H1 (cell line): ENCODE results near the gene ST7L. TPM values are rescaled to one million over a fixed set of nuclear protein-coding genes. Genes with fewer than 3 reads are reported as not detected.

Source experiments
- CTCF ChIA-PET: fragments of 300-600 bp; sonication (Branson Sonifier 250); formaldehyde crosslinking; loops from one replicate; lab custom pipeline; 2021; ENCODE audit not compliant: partially characterized antibody; lab: Charles Lee
- POLR2A ChIA-PET: fragments of 300-600 bp; sonication (Branson Sonifier 250); formaldehyde crosslinking; loops from one replicate; lab custom pipeline; 2021; ENCODE audit warnings: inconsistent platforms; ENCODE audit not compliant: partially characterized antibody; lab: Charles Lee
- DNase-seq, 2 experiments: peaks; one replicate each; pipeline versions ENCODE4 v3.0.0 to v3.0.0-alpha.2; 2010 to 2022; ENCODE audit warnings: low spot score in 2 of 2, low read depth in 1 of 2, mixed read lengths in 1 of 2
- FAIRE-seq: peaks from 2 replicates; lab custom pipeline; 2011; peaks lifted over from hg19 to GRCh38; lab: Jason Lieb, UNC
- H2AFZ ChIP-seq: 2 replicates; pipeline ENCODE4 v1.8.1; 2012; ENCODE audit warnings: low read length, inconsistent platforms
- H2AK5ac ChIP-seq: 2 replicates; pipeline ENCODE4 v1.6.1; 2013; ENCODE audit warnings: low read depth, low read length
- H2BK120ac ChIP-seq: replicated peaks from 2 replicates; pipeline ENCODE3; 2013; ENCODE audit warnings: low read depth, low read length, inconsistent platforms
- H2BK12ac ChIP-seq: 2 replicates; pipeline ENCODE4 v1.6.1; 2013; ENCODE audit warnings: low read depth, low read length
- H2BK15ac ChIP-seq: 2 replicates; pipeline ENCODE4 v1.6.1; 2013; ENCODE audit warnings: low read length
- H2BK20ac ChIP-seq: 2 replicates; pipeline ENCODE4 v1.6.1; 2013; ENCODE audit warnings: low read length
- H2BK5ac ChIP-seq: 2 replicates; pipeline ENCODE4 v1.6.1; 2013; ENCODE audit warnings: low read depth, low read length
- H3K14ac ChIP-seq: 2 replicates; pipeline ENCODE4 v1.6.1; 2013; ENCODE audit warnings: inconsistent platforms; ENCODE audit not compliant: insufficient read length
- H3K18ac ChIP-seq: 2 replicates; pipeline ENCODE4 v1.6.1; 2013; ENCODE audit warnings: low read length; ENCODE audit errors: extremely low read depth
- H3K23ac ChIP-seq: 2 replicates; pipeline ENCODE4 v1.6.1; 2013; ENCODE audit warnings: inconsistent platforms; ENCODE audit not compliant: insufficient read length
- H3K23me2 ChIP-seq: 2 replicates; pipeline ENCODE4 v1.6.1; 2013; ENCODE audit warnings: low read depth, low read length
- H3K27ac ChIP-seq: 2 replicates; pipeline ENCODE4 v1.6.1; 2011; ENCODE audit warnings: low read depth, low read length, inconsistent platforms
- H3K27me3 ChIP-seq, 4 experiments: replicated peaks in 1 of 4; 1 replicate in 1 of 4; 2 replicates in 3 of 4; pipeline versions ENCODE4 v1.6.1 to v1.8.1; 2011 to 2013; ENCODE audit warnings: low read length in 3 of 4, mild to moderate bottlenecking in 3 of 4, inconsistent platforms in 2 of 4, mixed read lengths in 2 of 4, moderate library complexity in 1 of 4; ENCODE audit not compliant: control insufficient read depth in 3 of 4, insufficient read depth in 3 of 4; ENCODE audit errors: extremely low read depth in 1 of 4
- H3K36me3 ChIP-seq, 4 experiments: 2 replicates each; pipeline versions ENCODE4 v1.6.1 to v1.8.1; 2011 to 2013; ENCODE audit warnings: mild to moderate bottlenecking in 4 of 4, low read length in 3 of 4, moderate library complexity in 2 of 4, control low read depth in 1 of 4, inconsistent platforms in 1 of 4; ENCODE audit not compliant: insufficient read depth in 4 of 4, control insufficient read depth in 2 of 4
- H3K4ac ChIP-seq: replicated peaks from 2 replicates; pipeline ENCODE3; 2013; ENCODE audit warnings: low read length, low read depth, mixed read lengths, inconsistent platforms; ENCODE audit not compliant: insufficient read length
- H3K4me1 ChIP-seq, 4 experiments: replicated peaks in 1 of 4; 1 replicate in 1 of 4; 2 replicates in 3 of 4; pipeline versions ENCODE4 v1.6.1 to v1.8.1; 2011 to 2013; ENCODE audit warnings: low read length in 3 of 4, inconsistent platforms in 2 of 4, mixed read lengths in 1 of 4; ENCODE audit not compliant: insufficient read depth in 4 of 4, control insufficient read depth in 3 of 4
- H3K4me2 ChIP-seq, 2 experiments: 2 replicates each; pipeline versions ENCODE4 v1.6.1 to v1.8.1; 2011 to 2013; ENCODE audit warnings: low read depth in 2 of 2, low read length in 2 of 2, control low read depth in 1 of 2, inconsistent platforms in 1 of 2, mild to moderate bottlenecking in 1 of 2; ENCODE audit not compliant: insufficient read depth in 1 of 2
- H3K4me3 ChIP-seq, 4 experiments: fragments of 200-600, 300-600 bp in 1 of 4; sonication (generic), shearing (Covaris generic), sonication (Bioruptor Twin) in 1 of 4; 2 replicates each; pipeline versions ENCODE4 v1.5.1 to v1.8.1; 2011 to 2016; ENCODE audit warnings: low read length in 4 of 4, low read depth in 3 of 4, control low read depth in 2 of 4, inconsistent platforms in 2 of 4, mild to moderate bottlenecking in 2 of 4, mixed read lengths in 1 of 4, moderate library complexity in 1 of 4; ENCODE audit not compliant: insufficient read depth in 2 of 4; ENCODE audit errors: extremely low read depth in 1 of 4
- H3K56ac ChIP-seq: replicated peaks from 2 replicates; pipeline ENCODE3; 2013; ENCODE audit warnings: low read depth, mild to moderate bottlenecking, mixed read lengths, low read length, inconsistent platforms; ENCODE audit not compliant: insufficient read length
- H3K79me1 ChIP-seq: 2 replicates; pipeline ENCODE4 v1.6.1; 2013; ENCODE audit warnings: low read depth, low read length, control low read depth
- H3K79me2 ChIP-seq, 2 experiments: 2 replicates each; pipeline versions ENCODE4 v1.6.1 to v1.8.1; 2012 to 2013; ENCODE audit warnings: low read length in 2 of 2, mild to moderate bottlenecking in 2 of 2, inconsistent platforms in 1 of 2; ENCODE audit not compliant: insufficient read depth in 2 of 2, control insufficient read depth in 1 of 2
- H3K9ac ChIP-seq, 4 experiments: replicated peaks in 1 of 4; 1 replicate in 1 of 4; 2 replicates in 3 of 4; pipeline versions ENCODE4 v1.6.1 to v1.8.1; 2011 to 2013; ENCODE audit warnings: low read depth in 3 of 4, low read length in 3 of 4, control low read depth in 2 of 4, mild to moderate bottlenecking in 2 of 4, moderate library complexity in 2 of 4, inconsistent platforms in 1 of 4; ENCODE audit errors: extremely low read depth in 1 of 4
- H3K9me3 ChIP-seq, 2 experiments: 2 replicates each; pipeline versions ENCODE4 v1.6.1 to v1.8.1; 2012 to 2013; ENCODE audit warnings: mild to moderate bottlenecking in 2 of 2, moderate library complexity in 2 of 2, control low read depth in 1 of 2, inconsistent platforms in 1 of 2, low read depth in 1 of 2, low read length in 1 of 2, mixed read lengths in 1 of 2; ENCODE audit not compliant: insufficient read depth in 2 of 2
- H4K20me1 ChIP-seq, 2 experiments: replicated peaks in 1 of 2; 2 replicates each; pipeline versions ENCODE3 to v1.8.1; 2011 to 2013; ENCODE audit warnings: inconsistent platforms in 2 of 2, low read length in 2 of 2, mild to moderate bottlenecking in 1 of 2; ENCODE audit not compliant: insufficient read depth in 2 of 2, control insufficient read depth in 1 of 2
- H4K5ac ChIP-seq: 2 replicates; pipeline ENCODE4 v1.6.1; 2013; ENCODE audit warnings: low read length, low read depth, mixed read lengths, inconsistent platforms; ENCODE audit not compliant: insufficient read length
- H4K8ac ChIP-seq: 2 replicates; pipeline ENCODE4 v1.8.0; 2013; ENCODE audit warnings: mild to moderate bottlenecking, moderate library complexity, low read length, inconsistent platforms; ENCODE audit not compliant: insufficient read depth; ENCODE audit errors: extremely low read depth
- H4K91ac ChIP-seq: replicated peaks from 2 replicates; pipeline ENCODE3; 2013; ENCODE audit warnings: low read length, mixed read lengths, inconsistent platforms; ENCODE audit not compliant: insufficient read length
- ASH2L ChIP-seq: fragments of 200-600, 300-600 bp; sonication (generic); IDR thresholded peaks from one replicate; pipeline ENCODE4 v1.7.1; 2017; ENCODE audit warnings: low read length
- CTBP2 ChIP-seq: IDR thresholded peaks from 2 replicates; pipeline ENCODE4 v1.7.0; 2011; ENCODE audit warnings: borderline replicate concordance, mild to moderate bottlenecking, moderate library complexity, mixed read lengths, low read length; ENCODE audit not compliant: insufficient read depth, insufficient read length
- GABPA ChIP-seq: IDR thresholded peaks from 2 replicates; pipeline ENCODE4 v1.6.1; 2011; ENCODE audit warnings: mild to moderate bottlenecking, low read length, moderate library complexity, borderline replicate concordance; ENCODE audit not compliant: insufficient read depth
- JUN ChIP-seq: IDR thresholded peaks from 2 replicates; pipeline ENCODE4 v1.6.1; 2011; ENCODE audit warnings: low read depth, mild to moderate bottlenecking, improper control_type of control experiment, low read length
- POU5F1 ChIP-seq: IDR thresholded peaks from 2 replicates; pipeline ENCODE4 v1.6.1; 2011; ENCODE audit warnings: low read depth, mild to moderate bottlenecking, low read length, moderate library complexity
- SP4 ChIP-seq: IDR thresholded peaks from 2 replicates; pipeline ENCODE4 v1.6.1; 2012; ENCODE audit warnings: low read length, inconsistent platforms
- WGBS, 2 experiments: shearing (Covaris generic) in 1 of 2; methylation state at CpG; one replicate each; pipeline versions ENCODE4 v1.1.6 to v1.1.7; 2013 to 2015; ENCODE audit warnings: low lambda C conversion rate in 2 of 2, mixed read lengths in 2 of 2, inconsistent platforms in 1 of 2, low coverage in 1 of 2, missing lambda C conversion rate in 1 of 2; ENCODE audit not compliant: insufficient replicate concordance in 2 of 2, insufficient coverage in 1 of 2, insufficient read length in 1 of 2; ENCODE audit errors: extremely low coverage in 1 of 2, missing lambda C conversion rate in 1 of 2; 5-methylcytosine and 5-hydroxymethylcytosine counted together
- polyA plus RNA-seq, 7 experiments: library from polyadenylated mRNA; depleted of rRNA in 3 of 7; stranded (reverse) in 5 of 7; unstranded in 2 of 7; fragments of >200 nt in 5 of 7; fragments of 200-250 nt in 2 of 7; gene quantifications; 1 replicate in 5 of 7; 2 replicates in 1 of 7; 4 replicates in 1 of 7; pipeline versions ENCODE4 v1.2.1 to v1.2.3, GENCODE V29; 2011 to 2013; ENCODE audit warnings: missing spikeins in 2 of 7, mixed read lengths in 2 of 7
- total RNA-seq: library from RNA; stranded (reverse); fragmentation: NEBNext Ultra II Directional; extraction: Animal tissue kit (Norgen Biotek cat#: 25700); gene quantifications from 2 replicates; pipeline ENCODE4 v1.2.1, GENCODE V29; 2021
- TF ChIP-seq, protein P1 (sequence below): IDR thresholded peaks from 2 replicates; pipeline ENCODE4 v1.6.1; 2011; ENCODE audit warnings: low read length, improper control_type of control experiment
- TF ChIP-seq, protein P2 (sequence below): IDR thresholded peaks from 2 replicates; pipeline ENCODE4 v1.6.1; 2012; ENCODE audit warnings: inconsistent platforms
- TF ChIP-seq, protein P3 (sequence below), 3 experiments: IDR thresholded peaks; 1 replicate in 2 of 3; 2 replicates in 1 of 3; pipeline versions ENCODE4 v1.5.1 to v1.6.1; 2011; ENCODE audit warnings: low read length in 3 of 3, mild to moderate bottlenecking in 3 of 3, inconsistent platforms in 2 of 3, low read depth in 1 of 3, moderate library complexity in 1 of 3; ENCODE audit not compliant: insufficient read depth in 1 of 3; ENCODE audit errors: control extremely low read depth in 1 of 3

Gene ST7L
- total and polyA plus RNA-seq, 2 of the 8 experiments (the other 6 are each of a cell fraction or from before 2014, with no cell fraction given), result 9.6 to 16.2 TPM

DNA sequence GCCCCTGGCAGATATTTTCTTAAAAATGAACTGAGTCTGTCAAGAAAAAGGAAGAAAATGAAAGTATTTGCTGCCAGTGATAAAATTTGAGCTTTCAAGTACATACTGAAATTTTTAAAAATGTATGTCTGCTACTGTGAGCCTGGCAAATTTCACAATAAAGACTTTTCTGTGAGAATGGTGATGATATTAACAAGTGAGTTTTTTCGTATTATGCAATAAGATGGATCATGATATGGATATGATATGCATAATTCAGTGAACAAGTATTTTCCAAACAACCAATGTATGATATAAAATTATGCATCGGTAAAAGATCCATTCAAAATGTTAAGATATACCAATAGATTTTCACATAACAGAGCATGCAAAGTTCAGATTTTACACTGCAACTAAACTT, 15.9 kb downstream of the ST7L start:
- no peaks in the 10 kb centered on the region for H3K79me1 ChIP-seq
- H3K36me3 ChIP-seq, result peaks cover 0 to 22% (median 9%) of the 10 kb centered on the region in 4 experiments; a peak in 6 of 8 replicates
- no peak overlapping the region for H4K8ac ChIP-seq
- no peaks in the 10 kb centered on the region for H3K4me1 ChIP-seq
- H3K56ac ChIP-seq, result no peak overlapping the region
- no peak overlapping the region for H3K9ac ChIP-seq
- no peak overlapping the region for H2BK20ac ChIP-seq
- no peaks in the 10 kb centered on the region for H3K27me3 ChIP-seq
- H3K4ac ChIP-seq, result no peak overlapping the region
- POLR2A ChIA-PET, result interaction anchor here (1.4 kb wide), 1 partner anchor 71 kb away, joined by 3 read pairs; the partner anchor contains the start of gene MOV10
- 93% methylated on average over 2 of the region's 2 CpGs; no CpG with 5 or more reads in 1 of the 2 experiments for WGBS, 2 experiments
- CTCF ChIA-PET, result interaction anchor here (2.0 kb wide), 1 partner anchor 212 kb away, joined by 4 read pairs; no protein-coding TSS in a partner anchor
- no peak overlapping the region for H2BK15ac ChIP-seq
- no peak overlapping the region for H2BK12ac ChIP-seq
- no peak overlapping the region for H3K18ac ChIP-seq
- H3K9me3 ChIP-seq, result no peaks in the 10 kb centered on the region
- H4K20me1 ChIP-seq, result no peaks in the 10 kb centered on the region
- no peak overlapping the region for H4K5ac ChIP-seq
- H3K23ac ChIP-seq, result no peak overlapping the region
- H3K23me2 ChIP-seq, result no peaks in the 10 kb centered on the region
- H3K14ac ChIP-seq, result no peak overlapping the region
- H2BK120ac ChIP-seq, result no peak overlapping the region
- FAIRE-seq (no peak), DNase-seq (no peak)
- H3K27ac ChIP-seq, result no peak overlapping the region
- H3K4me2 ChIP-seq, result no peak overlapping the region
- no peak overlapping the region for H4K91ac ChIP-seq
- no peaks in the 10 kb centered on the region for H3K79me2 ChIP-seq
- no peak overlapping the region for H3K4me3 ChIP-seq
- H2AFZ ChIP-seq, result no peak overlapping the region
- no peak overlapping the region for H2AK5ac ChIP-seq
- no peak overlapping the region for H2BK5ac ChIP-seq
- TF ChIP-seq, protein P1, sequence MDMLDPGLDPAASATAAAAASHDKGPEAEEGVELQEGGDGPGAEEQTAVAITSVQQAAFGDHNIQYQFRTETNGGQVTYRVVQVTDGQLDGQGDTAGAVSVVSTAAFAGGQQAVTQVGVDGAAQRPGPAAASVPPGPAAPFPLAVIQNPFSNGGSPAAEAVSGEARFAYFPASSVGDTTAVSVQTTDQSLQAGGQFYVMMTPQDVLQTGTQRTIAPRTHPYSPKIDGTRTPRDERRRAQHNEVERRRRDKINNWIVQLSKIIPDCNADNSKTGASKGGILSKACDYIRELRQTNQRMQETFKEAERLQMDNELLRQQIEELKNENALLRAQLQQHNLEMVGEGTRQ, result no peak
- TF ChIP-seq CTBP2 (no peak), JUN (no peak), ASH2L (no peak), GABPA (no peak), SP4 (no peak), POU5F1 (no peak)
- TF ChIP-seq, protein P2, sequence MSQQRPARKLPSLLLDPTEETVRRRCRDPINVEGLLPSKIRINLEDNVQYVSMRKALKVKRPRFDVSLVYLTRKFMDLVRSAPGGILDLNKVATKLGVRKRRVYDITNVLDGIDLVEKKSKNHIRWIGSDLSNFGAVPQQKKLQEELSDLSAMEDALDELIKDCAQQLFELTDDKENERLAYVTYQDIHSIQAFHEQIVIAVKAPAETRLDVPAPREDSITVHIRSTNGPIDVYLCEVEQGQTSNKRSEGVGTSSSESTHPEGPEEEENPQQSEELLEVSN, result no peak
- TF ChIP-seq, protein P3, sequence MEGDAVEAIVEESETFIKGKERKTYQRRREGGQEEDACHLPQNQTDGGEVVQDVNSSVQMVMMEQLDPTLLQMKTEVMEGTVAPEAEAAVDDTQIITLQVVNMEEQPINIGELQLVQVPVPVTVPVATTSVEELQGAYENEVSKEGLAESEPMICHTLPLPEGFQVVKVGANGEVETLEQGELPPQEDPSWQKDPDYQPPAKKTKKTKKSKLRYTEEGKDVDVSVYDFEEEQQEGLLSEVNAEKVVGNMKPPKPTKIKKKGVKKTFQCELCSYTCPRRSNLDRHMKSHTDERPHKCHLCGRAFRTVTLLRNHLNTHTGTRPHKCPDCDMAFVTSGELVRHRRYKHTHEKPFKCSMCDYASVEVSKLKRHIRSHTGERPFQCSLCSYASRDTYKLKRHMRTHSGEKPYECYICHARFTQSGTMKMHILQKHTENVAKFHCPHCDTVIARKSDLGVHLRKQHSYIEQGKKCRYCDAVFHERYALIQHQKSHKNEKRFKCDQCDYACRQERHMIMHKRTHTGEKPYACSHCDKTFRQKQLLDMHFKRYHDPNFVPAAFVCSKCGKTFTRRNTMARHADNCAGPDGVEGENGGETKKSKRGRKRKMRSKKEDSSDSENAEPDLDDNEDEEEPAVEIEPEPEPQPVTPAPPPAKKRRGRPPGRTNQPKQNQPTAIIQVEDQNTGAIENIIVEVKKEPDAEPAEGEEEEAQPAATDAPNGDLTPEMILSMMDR (IDR thresholded peaks at IDR 0.05; ENCODE audit: control extremely low read depth in 1 of 3, insufficient read depth in 1 of 3, low read depth in 1 of 3, low read length in 3 of 3), result no peak
